Measurements from ENCODE around the gene SPIRE2.
A peak's percentile ranks its signal among the peaks of the same experiment; 100 is the strongest.
"Not testable (repeated sequence)": the region's sequence is repeated elsewhere in the genome, so short reads cannot be mapped to it uniquely, and the experiment has no call there.

Gene SPIRE2

DNA sequence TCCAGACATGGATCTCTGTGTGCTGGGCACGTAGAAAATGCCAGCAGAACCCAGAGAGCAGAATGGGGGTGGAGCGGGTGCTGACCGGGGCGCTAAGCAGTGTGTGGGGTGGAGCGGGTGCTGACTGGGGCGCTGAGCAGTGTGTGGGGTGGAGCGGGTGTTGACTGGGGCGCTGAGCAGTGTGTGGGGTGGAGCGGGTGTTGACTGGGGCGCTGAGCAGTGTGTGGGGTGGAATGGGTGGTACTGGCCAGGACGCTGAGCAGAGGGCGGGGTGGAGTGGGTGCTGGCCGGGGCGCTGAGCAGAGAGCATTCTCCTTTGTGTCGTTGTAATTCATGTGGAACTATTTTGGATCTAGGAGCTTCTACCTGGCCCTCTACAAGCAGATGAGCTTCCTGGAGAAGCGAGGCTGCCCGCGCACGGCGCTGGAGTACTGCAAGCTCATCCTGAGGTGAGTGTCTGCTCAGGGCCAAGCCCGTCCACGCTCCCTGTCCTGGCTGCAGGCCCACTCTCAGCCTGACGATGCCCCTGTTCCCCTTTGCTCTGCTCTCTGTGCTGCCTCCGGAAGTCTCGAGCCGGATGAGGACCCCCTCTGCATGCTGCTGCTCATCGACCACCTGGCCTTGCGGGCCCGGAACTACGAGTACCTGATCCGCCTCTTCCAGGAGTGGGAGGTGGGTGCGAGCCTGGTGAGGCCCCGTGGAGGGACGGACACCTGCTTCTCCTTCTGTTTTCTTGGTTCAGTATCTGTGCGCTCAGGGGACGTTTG lies 70.1 kb downstream of the SPIRE2 start:
- no peak for DNase-seq

DNA sequence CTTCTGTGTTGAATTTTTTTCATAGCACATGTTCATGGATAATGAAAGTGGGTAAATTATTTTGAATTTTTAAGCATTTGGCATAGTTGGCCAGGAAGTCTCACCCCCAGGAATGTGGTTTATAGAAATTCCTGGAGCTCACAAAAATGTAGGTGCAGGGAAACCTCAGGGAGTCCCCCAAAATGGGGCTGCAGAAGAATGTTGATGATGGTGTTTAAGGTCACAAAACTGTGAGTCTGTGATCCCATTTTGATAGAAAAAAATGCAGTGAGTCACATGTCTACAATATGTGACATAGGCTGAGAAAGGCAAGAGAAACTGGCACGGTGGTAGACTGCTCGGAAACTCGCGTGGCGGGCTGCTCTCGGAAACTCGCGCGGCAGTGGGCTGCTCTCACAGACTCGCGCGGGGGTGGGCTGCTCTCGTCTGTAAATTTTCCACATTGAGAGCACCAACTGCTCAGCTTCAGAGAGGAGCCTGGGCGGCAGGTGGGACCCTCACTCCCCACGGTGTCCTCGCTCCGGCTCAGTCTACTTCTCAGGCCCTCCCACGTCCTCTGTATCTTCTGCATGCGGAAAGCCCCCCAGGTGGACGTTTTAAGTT lies 71.7 kb downstream of the SPIRE2 start:
- no peak for DNase-seq

DNA sequence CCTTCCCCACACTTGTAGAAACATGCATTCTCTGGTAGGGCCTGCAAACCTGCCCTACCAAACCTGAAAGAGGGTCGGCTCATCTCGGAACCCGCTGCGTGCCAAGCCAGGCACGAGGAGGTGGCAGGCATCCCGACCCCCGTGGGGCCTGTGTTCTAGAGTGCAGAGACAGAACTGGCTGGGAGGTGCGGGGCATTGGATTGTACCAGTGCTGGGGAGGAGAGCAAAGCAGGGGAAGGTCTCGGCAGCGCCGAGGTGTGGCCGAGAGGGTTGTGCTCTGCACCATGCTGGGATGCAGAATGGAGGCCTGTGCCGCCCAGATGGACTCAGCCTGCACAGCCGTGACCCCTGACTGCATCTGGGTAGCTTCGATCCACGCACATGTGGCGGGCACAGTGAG lies 72.6 kb downstream of the SPIRE2 start:
- no peak for DNase-seq

DNA sequence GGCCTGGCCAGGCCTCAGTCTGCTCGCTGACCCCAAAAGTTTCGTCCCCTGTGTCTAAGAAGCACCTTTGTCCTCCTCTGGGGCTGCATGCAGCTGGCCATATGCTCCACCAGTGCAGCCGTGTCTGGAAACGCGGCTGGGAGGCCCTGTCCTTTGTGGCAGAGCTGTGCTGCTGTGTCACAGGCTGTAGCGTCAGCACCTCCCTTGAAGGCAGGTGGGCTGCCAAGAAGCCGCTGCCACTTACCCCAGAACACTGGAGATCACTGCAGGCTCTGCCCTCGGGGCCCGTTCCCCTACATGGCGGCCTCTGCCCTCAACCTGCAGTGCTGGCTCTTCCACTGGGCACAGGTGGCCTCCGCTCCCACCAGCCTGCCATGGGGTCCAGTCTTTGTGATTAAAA lies 74.7 kb downstream of the SPIRE2 start:
- DNase-seq, result no peak

DNA sequence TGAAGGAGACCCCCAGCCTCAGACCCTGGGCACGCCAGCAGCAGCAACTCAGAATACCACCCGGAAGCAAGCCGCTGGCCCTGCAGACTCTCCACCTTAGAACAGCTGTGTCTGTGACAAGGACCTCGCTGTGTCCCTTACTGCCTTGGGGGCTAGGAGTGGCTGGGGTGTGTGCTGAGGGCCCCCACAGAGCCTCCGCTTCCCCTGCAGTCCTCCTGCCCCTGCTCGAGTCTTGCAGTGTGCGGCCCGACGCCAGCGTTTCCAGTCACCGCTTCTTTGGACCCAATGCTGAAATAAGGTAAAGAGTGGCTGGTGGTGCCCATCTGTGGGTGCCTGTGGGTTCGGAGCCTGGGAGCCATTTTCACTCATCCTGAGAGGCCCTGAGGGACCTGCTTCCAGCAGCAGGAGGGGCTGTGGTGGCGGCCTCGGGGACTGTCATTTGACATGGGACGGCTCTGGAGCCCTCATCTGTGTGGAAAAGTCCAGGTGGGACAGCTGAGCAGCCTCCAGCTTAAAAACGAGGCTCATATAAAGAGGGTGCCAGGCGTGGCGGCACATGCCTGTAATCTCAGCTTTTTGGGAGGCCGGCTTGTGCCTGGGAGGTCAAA lies 75.7 kb downstream of the SPIRE2 start:
- no peak for DNase-seq

DNA sequence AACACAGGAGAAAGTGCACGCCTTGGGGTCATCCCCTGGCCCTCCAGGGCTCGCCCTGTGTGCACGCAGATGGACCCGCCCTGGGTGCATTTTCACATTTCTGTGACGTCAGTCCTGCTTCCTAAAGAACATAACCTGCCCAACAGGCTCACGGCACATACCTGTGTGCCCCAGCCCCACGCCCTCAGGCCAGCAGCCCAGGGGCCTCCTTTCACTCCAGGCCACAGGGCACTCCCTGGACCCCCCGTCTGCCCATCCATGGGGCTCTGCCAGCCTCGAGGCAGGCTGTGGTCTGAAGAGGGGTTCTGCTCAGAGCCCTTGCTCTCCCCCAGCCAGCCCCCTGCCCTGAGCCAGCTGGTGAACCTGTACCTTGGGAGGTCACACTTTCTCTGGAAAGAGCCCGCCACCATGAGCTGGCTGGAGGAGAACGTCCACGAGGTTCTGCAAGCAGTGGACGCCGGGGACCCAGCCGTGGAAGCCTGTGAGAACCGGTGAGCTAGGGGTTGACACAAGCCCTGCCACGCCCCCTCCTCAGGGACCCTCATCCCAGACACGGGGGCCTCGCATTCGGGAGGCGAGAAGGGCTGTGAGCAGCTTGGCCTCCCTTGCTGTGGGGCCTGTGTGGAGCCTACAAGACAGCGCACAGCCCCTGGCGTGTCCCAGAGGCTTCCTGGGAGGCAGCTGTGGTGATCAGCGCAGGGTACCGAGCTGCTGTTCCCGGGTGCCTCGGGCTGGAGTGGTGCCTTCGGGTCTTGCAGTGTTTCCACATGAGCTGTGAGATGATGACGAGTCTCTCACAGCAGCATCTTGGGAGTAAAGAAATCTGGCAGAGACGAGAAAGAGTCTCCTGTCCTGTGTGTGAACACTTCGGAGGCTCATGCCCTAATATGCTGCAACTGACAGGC lies 76.6 kb downstream of the SPIRE2 start:
- no peak for DNase-seq

DNA sequence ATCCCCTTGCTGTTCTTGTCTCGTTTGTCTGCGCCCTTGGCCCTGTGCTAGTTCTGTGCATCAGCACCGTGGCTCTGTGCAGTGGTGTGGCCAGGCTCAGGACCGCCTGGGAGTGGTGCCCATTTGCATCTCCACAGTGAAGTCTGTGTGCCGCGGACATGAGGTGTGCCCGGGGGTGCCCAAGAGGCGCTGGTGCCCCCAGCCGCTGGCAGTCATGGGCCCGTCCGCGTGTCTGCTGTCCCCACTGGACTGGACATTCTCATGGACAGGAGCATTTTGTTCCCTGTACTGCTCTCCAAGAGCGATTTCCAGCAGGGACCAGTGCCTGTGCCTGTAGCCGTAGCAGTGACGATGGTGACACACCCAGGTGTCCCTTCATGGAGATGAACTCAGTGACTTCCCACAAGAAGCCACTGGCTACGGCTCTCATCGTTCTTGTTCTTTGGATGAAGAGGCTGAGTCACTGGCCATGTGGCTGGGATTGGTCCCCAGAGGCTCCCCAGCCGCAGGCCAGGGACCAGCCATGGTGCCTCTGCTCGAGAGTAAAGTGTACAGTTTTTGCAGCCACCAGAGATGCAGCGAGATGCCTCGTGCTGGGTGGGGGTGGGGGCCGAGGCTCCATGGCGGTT lies 77.3 kb downstream of the SPIRE2 start:
- DNase-seq, result peak; percentile 33

DNA sequence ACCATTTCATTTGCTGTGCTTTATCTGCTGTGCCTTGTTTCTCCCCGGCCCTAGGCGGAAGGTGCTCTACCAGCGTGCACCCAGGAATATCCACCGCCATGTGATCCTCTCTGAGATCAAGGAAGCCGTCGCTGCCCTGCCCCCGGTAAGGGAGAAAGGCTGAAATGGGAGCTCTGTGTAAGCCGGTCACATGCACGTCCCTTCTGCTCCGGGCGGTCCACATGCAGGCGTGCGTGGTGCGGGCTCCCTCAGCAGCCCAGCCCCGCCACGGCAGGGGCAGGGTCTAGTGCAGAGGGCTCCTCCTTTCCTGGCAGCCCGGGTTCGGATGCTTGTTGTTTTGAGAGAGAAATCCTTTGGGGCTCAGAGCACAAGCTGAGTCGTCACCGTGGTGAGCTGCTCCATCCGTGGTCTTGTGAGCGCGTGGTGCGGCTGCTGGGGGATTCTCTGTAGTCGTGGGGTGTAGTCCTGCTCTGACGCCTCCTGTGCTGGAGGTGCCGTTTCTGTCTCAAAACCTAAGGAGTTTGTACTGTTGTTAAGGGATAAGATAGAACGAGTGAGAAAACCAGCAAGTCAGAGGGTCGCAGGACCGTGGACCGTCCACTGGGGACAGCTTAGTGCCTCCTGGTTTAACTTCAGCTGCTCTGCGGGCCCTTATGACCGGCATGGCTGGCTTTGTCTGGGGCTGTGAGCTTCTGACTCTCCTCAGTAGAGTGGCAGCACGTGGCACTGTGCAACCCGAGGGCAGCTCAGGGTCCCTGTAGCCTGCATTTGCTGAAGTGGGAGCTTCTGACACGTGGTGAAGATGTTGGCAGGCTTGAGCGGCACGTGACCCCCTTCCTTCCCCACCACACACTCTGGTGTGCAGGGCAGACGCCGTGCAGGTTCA lies 78.1 kb downstream of the SPIRE2 start:
- DNase-seq, result no peak

DNA sequence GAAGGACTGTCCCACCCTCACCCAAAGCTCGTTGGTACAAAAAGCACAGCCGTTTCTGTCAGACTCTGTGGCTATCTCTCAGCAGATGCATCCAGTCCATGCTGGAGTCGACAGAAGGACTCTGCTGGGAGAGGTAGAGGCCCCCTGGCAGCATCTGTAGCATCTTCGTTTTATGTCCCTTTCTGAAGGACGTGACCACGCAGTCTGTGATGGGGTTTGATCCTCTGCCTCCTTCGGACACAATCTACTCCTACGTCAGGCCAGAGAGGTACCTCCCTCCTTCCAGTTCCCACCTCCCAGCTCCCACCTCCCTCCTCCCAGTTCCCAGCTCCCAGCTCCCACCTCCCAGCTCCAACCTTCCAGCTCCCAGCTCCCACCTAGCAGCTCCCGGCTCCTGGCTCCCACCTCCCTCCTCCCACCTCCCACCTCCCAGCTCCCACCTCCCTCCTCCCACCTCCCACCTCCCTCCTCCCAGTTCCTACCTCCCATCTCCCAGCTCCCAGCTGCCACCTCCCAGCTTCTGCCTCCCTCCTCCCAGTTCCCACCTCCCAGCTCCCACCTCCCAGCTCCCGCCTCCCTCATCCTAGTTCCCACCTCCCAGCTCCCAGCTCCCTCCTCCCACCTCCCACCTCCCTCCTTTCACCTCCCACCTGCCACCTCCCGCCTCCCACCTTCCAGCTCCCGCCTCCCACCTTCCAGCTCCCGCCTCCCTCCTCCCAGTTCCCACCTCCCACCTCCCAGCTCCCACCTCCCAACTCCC lies 79.0 kb downstream of the SPIRE2 start:
- no peak for DNase-seq

DNA sequence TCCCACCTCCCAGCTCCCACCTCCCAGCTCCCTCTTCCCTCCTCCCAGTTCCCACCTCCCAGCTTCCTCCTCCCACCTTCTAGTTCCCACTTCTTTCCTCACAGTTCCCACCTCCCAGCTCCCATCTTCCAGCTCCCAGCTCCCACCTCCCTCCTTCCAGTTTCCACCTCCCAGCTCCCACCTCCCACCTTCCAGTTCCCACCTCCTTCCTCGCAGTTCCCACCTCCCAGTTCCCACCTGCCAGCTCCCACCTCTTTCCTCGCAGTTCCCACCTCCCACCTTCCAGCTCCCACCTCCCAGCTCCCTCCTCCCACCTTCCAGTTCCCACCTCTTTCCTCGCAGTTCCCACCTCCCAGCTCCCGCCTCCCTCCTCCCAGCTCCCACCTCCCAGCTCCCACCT lies 80.0 kb downstream of the SPIRE2 start:
- DNase-seq, result no peak

DNA sequence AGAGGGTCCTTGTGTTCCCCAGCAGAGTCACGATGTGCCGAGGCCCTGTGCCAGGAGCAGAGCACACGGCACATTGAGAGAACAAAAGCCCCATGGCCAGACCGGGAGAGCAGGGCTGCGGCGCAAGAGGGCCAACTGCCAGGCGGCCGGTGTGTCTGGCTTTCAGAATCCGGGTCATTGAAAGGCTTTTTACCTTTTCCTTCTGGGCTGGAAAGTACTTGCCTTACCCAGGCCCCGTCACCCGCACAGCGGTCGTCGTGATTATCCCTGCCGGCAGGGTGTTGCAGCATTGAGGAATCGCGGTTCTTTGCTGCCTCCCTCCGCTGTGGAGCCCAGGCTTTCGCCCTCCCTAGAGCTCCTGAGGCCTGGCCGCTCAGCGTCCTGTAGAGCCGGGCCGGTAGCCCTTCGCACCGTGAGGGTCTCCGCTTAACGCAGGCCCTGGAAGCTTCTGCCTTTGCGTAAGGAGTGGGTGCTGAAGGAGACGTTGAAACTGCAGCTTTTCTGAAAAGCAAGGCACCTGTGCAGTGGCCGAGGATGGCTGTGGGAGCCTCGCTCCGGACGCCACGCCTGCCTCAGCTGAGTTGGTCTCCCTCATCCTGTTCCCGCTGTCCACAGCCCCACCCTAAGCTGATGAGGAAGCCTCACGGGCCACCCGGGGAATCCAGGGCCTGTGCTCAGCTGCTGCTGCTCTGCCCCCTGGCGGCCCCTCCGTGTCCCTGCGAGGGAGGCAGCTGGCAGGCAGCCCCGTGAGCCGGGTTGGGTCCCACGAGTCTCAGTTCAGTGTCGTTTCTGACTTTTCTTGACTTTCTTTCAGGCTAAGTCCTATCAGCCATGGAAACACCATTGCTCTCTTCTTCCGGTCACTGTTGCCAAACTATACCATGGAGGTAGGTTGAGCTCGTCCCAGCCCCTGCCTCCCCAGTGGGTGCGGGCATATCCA lies 81.8 kb downstream of the SPIRE2 start:
- peak; percentile 67 for DNase-seq

DNA sequence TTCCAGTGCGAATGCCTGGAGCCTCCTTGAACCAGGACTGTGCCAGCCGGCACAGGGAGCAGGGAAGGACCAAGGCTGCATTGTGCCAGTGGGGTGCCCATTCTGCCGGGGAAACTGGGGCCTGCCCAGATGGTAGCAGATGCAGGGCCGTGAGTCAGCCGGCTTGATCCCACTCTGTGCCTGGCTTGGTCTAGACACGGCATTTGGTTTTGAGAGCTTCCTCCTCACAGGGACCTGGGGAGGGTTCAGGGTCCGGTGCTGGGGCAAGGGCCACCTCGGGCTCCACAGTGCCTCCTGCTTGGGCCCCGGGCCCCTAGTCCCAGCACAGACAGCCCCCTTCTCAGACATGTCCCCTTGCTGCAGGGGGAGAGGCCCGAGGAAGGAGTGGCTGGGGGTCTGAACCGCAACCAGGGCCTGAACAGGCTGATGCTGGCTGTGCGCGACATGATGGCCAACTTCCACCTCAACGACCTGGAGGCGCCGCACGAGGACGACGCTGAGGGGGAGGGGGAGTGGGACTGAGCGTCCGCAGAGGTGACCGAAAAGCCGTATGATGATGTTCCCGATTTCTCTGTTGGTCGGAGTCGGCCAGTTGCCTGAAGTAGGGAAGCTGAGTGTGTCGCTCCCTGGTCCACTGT lies 82.6 kb downstream of the SPIRE2 start:
- no peak for DNase-seq

DNA sequence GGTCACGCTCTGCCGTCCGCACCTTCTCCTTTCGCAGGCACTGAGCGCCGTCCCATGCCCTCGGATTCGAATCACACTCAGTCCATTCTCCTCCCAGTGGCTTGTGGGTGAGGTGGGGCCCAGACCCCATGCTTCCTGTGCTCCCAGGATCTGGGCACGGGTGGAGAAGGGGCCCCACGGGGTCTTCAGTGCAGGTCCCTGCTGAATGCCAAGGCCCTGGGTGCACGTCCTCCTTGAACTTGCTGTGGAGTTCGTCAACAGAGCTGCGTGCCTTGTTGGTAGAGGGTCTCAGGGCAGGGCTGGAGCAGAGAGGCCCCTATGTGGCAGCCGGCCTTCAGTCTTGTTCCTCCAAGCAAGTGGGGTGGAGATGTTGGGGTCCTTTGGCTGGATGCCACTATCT lies 83.1 kb downstream of the SPIRE2 start:
- DNase-seq, result no peak

DNA sequence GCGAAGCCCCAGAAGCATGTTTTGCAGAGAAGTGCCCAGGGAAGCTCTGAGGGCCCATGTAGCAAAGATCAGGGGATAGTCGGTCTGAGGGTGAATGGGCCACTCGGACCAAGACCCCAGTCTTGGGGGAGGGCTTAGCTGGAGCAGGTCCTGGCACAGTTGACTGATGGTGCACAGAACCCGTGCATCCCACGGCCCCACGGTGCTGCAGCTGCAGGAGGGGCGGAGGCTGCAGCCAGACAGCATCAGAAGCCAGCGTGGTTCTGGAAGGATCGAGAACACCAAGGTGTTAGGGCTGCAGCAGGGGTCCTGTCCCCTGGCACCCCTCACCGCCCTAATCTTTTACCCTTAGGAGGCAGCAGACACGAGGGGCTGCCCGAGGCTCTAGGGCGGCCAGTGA lies 83.9 kb downstream of the SPIRE2 start:
- DNase-seq, result no peak

DNA sequence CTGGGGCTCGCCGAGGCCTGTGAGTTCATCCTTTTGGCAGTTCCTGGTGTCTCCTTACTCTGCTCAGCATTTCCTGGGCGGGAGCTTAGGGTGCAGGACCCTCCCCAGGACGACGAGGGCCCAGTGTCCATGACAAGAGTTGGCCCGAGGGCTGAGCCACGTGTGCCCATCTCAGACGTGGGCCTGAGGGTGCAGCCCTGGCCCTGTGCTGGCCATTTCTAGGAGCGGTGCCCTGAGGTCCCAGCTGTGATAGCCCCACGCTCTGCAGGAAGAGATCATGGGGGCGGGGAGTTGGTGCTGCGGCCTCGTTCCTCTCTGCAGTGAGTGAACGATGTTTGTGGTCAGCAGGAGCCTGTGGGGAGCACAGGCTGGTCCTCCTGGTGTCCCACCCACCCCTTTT lies 84.4 kb downstream of the SPIRE2 start:
- DNase-seq, result no peak

DNA sequence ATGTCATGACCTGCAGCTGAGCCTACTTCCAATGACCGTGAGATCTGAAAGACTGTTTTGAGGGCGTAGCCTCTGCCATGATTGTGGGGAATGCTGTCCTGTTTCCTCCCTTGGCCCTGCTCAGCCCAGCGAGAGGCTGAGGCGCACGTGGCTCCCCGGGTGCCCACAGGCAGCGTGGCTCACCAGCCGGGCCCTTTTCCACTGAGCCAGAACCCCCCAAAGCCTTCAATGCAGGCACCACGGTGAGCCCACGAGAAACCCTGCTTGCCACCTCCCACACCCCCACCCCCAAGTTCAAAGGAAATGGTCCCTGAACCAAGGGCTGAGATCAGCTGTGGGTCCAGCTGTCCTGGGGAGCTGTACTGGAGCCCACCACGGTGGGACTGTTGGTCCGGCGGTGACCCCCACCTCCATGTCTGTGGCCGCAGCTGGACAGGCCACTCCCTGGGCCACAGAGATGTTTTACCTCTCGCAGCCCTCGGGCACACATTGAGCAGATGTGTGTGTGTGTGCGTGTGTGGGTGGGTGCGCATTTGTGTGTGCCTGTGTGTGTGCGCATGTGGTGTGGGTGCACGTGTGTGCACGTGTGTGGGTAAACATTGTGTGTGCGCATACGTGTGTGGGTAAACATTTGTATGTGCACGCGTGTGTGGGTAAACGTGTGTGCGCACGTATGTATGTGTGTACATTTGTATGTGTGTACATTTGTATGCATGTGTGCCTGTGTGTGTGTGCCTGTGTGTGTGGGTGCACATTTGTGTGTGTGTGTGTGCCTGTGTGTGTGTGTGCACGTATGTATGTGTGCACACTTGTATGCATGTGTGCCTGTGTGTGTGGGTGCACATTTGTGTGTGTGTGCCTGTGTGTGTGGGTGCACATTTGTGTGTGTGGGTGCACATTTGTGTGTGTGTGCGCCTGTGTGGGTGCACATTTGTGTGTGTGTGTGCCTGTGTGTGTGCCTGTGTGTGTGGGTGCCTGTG lies 85.4 kb downstream of the SPIRE2 start:
- no peak for DNase-seq

DNA sequence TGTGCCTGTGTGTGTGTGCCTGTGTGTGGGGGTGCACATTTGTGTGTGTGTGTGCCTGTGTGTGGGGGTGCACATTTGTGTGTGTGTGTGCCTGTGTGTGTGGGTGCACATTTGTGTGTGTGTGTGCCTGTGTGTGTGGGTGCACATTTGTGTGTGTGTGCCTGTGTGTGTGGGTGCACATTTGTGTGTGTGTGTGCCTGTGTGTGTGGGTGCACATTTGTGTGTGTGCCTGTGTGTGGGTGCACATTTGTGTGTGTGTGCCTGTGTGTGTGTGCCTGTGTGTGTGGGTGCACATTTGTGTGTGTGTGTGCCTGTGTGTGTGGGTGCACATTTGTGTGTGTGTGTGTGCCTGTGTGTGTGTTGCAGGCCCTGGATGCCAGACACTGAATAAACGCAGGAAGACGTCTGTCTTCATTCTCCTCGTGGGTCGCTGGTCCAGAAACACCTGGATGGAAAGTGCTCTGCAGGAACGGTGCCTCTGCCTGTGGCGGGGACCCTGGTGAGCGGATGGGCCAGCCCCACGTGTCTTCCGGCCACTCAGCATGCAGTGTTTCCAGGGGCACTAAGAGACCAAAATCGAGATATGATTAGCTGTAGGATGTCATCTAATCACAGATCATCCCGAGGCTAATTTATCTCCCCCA lies 86.5 kb downstream of the SPIRE2 start:
- not testable (repeated sequence) for DNase-seq
